DND-41 (cell line): ENCODE results near the gene ASH1L.

Experiments used
- ATAC-seq: fragments of 200-7000 bp; cut with Tn5 transposase; 3 replicates; pipeline ENCODE4 v1.9.1; 2021; ENCODE audit warnings: low read depth; ENCODE audit not compliant: insufficient read depth
- DNase-seq: peaks from one replicate; pipeline ENCODE4 v3.0.0-alpha.2; 2020
- H2AFZ ChIP-seq: 2 replicates; pipeline ENCODE4 v1.6.0; 2012; ENCODE audit warnings: low read depth, low read length
- H3K27ac ChIP-seq: 2 replicates; pipeline ENCODE4 v1.5.1; 2012; ENCODE audit warnings: low read length, inconsistent platforms
- H3K27me3 ChIP-seq: fragments of 200-600 bp; sonication (generic); 2 replicates; pipeline ENCODE4 v1.6.0; 2012; ENCODE audit warnings: low read length, mild to moderate bottlenecking, inconsistent platforms; ENCODE audit not compliant: insufficient read depth, poor library complexity
- H3K36me3 ChIP-seq: 2 replicates; pipeline ENCODE4 v1.5.1; 2012; ENCODE audit warnings: low read length, inconsistent platforms; ENCODE audit not compliant: insufficient read depth
- H3K4me1 ChIP-seq: 2 replicates; pipeline ENCODE4 v1.5.1; 2012; ENCODE audit warnings: mild to moderate bottlenecking, low read length; ENCODE audit not compliant: insufficient read depth
- H3K4me2 ChIP-seq: 2 replicates; pipeline ENCODE4 v1.6.0; 2012; ENCODE audit warnings: mild to moderate bottlenecking, moderate library complexity, low read length, inconsistent platforms; ENCODE audit not compliant: insufficient read depth
- H3K4me3 ChIP-seq, 2 experiments: fragments of 200-600 bp in 1 of 2; shearing (Covaris generic) in 1 of 2; 2 replicates each; pipeline ENCODE4 v1.5.1; 2012 to 2016; ENCODE audit warnings: inconsistent platforms in 2 of 2, low read length in 2 of 2, mild to moderate bottlenecking in 2 of 2, low read depth in 1 of 2, moderate library complexity in 1 of 2
- H3K79me2 ChIP-seq: 2 replicates; pipeline ENCODE4 v1.6.0; 2012; ENCODE audit warnings: low read length, inconsistent platforms; ENCODE audit not compliant: insufficient read depth
- H3K9ac ChIP-seq: 2 replicates; pipeline ENCODE4 v1.6.0; 2012; ENCODE audit warnings: low read depth, mild to moderate bottlenecking, inconsistent platforms, low read length, moderate library complexity
- H3K9me3 ChIP-seq: 2 replicates; pipeline ENCODE4 v1.5.1; 2012; ENCODE audit warnings: low read length, moderate library complexity, mild to moderate bottlenecking, inconsistent platforms; ENCODE audit not compliant: insufficient read depth, severe bottlenecking
- H4K20me1 ChIP-seq: 2 replicates; pipeline ENCODE4 v1.6.0; 2012; ENCODE audit warnings: low read length; ENCODE audit not compliant: insufficient read depth
- EZH2 ChIP-seq: IDR thresholded peaks from 3 replicates; pipeline ENCODE4 v1.6.1; 2012; ENCODE audit warnings: borderline replicate concordance, low read depth, mild to moderate bottlenecking, moderate library complexity, low read length, inconsistent platforms; ENCODE audit not compliant: severe bottlenecking
- TF ChIP-seq, protein P1 (sequence below): IDR thresholded peaks from 2 replicates; pipeline ENCODE4 v1.5.1; 2012; ENCODE audit warnings: borderline replicate concordance, low read length, moderate library complexity, mild to moderate bottlenecking; ENCODE audit not compliant: poor library complexity, severe bottlenecking; ENCODE audit errors: extremely low read depth

The ASH1L gene

DNA sequence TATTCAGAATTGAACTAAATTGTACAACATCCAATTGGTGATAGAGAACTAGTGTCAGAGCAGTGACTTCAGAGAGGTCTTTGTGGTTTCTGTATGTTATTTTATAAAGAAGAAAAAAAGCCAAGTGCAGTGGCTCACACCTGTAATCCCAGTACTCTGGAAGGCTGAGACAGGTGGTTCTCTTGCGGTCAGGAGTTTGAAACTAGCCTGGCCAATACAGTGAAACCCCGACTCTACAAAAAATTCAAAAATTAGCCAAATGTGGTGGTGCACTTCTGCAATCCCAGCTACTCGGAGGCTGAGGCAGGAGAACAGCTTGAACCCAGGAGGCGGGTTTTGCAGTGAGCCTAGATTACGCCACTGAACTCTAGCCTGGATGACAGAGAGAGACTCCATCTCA is 90.7 kb downstream of the ASH1L start:
- Histone ChIP-seq H3K4me1 (no peaks in the 10 kb centered on the region), H2AFZ (no peak overlapping the region), H3K27me3 (no peaks in the 10 kb centered on the region), H3K27ac (no peak overlapping the region), H3K9ac (no peak overlapping the region), H3K4me2 (no peak overlapping the region), H3K79me2 (peaks cover 70% of the 10 kb centered on the region), H3K4me3 (no peak overlapping the region), H4K20me1 (0 out of 2 replicates have a peak, but pooled peaks cover 5% of the 10 kb centered on the region), H3K9me3 (peaks cover 12% of the 10 kb centered on the region), H3K36me3 (peaks cover 36% of the 10 kb centered on the region; the same call in 1 of the 2 replicates)
- ATAC-seq, result no peak
- no peak for TF ChIP-seq EZH2
- TF ChIP-seq, protein P1, sequence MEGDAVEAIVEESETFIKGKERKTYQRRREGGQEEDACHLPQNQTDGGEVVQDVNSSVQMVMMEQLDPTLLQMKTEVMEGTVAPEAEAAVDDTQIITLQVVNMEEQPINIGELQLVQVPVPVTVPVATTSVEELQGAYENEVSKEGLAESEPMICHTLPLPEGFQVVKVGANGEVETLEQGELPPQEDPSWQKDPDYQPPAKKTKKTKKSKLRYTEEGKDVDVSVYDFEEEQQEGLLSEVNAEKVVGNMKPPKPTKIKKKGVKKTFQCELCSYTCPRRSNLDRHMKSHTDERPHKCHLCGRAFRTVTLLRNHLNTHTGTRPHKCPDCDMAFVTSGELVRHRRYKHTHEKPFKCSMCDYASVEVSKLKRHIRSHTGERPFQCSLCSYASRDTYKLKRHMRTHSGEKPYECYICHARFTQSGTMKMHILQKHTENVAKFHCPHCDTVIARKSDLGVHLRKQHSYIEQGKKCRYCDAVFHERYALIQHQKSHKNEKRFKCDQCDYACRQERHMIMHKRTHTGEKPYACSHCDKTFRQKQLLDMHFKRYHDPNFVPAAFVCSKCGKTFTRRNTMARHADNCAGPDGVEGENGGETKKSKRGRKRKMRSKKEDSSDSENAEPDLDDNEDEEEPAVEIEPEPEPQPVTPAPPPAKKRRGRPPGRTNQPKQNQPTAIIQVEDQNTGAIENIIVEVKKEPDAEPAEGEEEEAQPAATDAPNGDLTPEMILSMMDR, result no peak
- DNase-seq, result no peak

GRCh38 chr1:155471026-155471425 is 91.6 kb downstream of the ASH1L start:
- Histone ChIP-seq H3K9ac (no peak overlapping the region), H3K9me3 (peaks cover 12% of the 10 kb centered on the region), H3K4me1 (no peaks in the 10 kb centered on the region), H3K79me2 (peaks cover 70% of the 10 kb centered on the region), H2AFZ (no peak overlapping the region), H3K4me2 (no peak overlapping the region), H3K36me3 (peaks cover 36% of the 10 kb centered on the region; the same call in 1 of the 2 replicates), H3K4me3 (no peak overlapping the region), H3K27me3 (no peaks in the 10 kb centered on the region), H4K20me1 (0 out of 2 replicates have a peak, but pooled peaks cover 5% of the 10 kb centered on the region), H3K27ac (no peak overlapping the region)
- TF ChIP-seq, protein P1, result no peak
- TF ChIP-seq EZH2, result no peak
- ATAC-seq (no peak), DNase-seq (no peak)

- H2AFZ ChIP-seq, result no peak overlapping the region
- H3K4me1 ChIP-seq, result no peaks in the 10 kb centered on the region
- TF ChIP-seq, protein P1, result no peak
- TF ChIP-seq EZH2, result no peak
- H3K27me3 ChIP-seq, result no peaks in the 10 kb centered on the region
- H4K20me1 ChIP-seq, result peaks cover 5% of the 10 kb centered on the region; the same call in 1 of the 2 replicates
- H3K9ac ChIP-seq, result no peak overlapping the region
- no peak for ATAC-seq
- no peak for DNase-seq
- H3K9me3 ChIP-seq, result peaks cover 8% of the 10 kb centered on the region
- no peak overlapping the region for H3K27ac ChIP-seq
- H3K79me2 ChIP-seq, result peaks cover 58% of the 10 kb centered on the region
- no peak overlapping the region for H3K4me2 ChIP-seq
- H3K4me3 ChIP-seq, result no peak overlapping the region
- H3K36me3 ChIP-seq, result peaks cover 22% of the 10 kb centered on the region
Measured at GRCh38 chr1:155466996-155467395, 95.6 kb downstream of the ASH1L start.

DNA sequence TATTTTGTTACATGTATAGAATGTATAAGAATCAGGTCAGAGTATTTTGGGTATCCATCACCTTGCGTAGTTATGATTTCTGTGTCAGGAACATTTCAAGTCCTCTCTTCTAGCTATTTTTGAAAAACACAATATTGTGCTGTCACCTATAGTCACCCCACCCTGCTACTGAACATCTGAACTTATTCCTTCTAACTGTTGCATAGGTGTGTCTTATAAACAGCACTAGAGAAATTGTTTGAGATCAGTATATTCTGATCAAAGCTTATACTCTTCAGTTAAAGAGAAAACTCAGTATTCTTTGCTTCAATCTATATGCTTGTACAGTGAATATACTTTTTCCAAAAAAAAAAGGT is 96.0 kb downstream of the ASH1L start:
- Histone ChIP-seq H3K36me3 (peaks cover 18% of the 10 kb centered on the region), H3K4me2 (no peak overlapping the region), H3K27me3 (no peaks in the 10 kb centered on the region), H3K9ac (no peak overlapping the region), H3K9me3 (peaks cover 4% of the 10 kb centered on the region), H3K4me1 (no peaks in the 10 kb centered on the region), H3K79me2 (peaks cover 54% of the 10 kb centered on the region), H3K27ac (no peak overlapping the region), H2AFZ (no peak overlapping the region), H3K4me3 (no peak overlapping the region), H4K20me1 (peaks cover 5% of the 10 kb centered on the region; the same call in 1 of the 2 replicates)
- no peak for DNase-seq
- ATAC-seq, result no peak
- TF ChIP-seq, protein P1, result no peak
- no peak for TF ChIP-seq EZH2
